ENCODE measurements around the gene AJAP1. TPM values are rescaled to one million over a fixed set of nuclear protein-coding genes. Genes with fewer than 3 reads are reported as not detected.
A peak's percentile ranks its signal among the peaks of the same experiment; 100 is the strongest.

Gene AJAP1
- total RNA-seq, 3 donors from 2014 or later = 0.16 to 0.66 (median 0.44) TPM

- no peak for DNase-seq (ENCODE audit: low spot score in 2 of 2)
- Histone ChIP-seq H3K27ac (no peak overlapping the region), H3K4me1 (no peaks in the 10 kb centered on the region), H3K4me3 (no peak overlapping the region), H3K27me3 (peaks cover 0 to 13% of the 10 kb centered on the region in 2 donors), H3K9me3 (no peaks in the 10 kb centered on the region), H3K36me3 (no peaks in the 10 kb centered on the region)
- no peak for TF ChIP-seq CTCF (IDR thresholded peaks at IDR 0.05)
- no peak for TF ChIP-seq POLR2AphosphoS5 (IDR thresholded peaks at IDR 0.05)
- no peak for TF ChIP-seq POLR2A (IDR thresholded peaks at IDR 0.05)
- intact Hi-C loops (cut with DNase I; ENCODE audit: low total_unique reads) = no loop called here
Observed at GRCh38 chr1:4647391-4647790, 7.0 kb upstream of the AJAP1 start.

GRCh38 chr1:4648657-4649056, 5.8 kb upstream of the AJAP1 start:
- peaks cover 0 to 25% of the 10 kb centered on the region in 2 donors for H3K27me3 ChIP-seq
- no peak overlapping the region for H3K4me3 ChIP-seq
- TF ChIP-seq POLR2AphosphoS5 (IDR thresholded peaks at IDR 0.05) (no peak), CTCF (IDR thresholded peaks at IDR 0.05) (no peak), POLR2A (IDR thresholded peaks at IDR 0.05) (no peak)
- no peaks in the 10 kb centered on the region for H3K36me3 ChIP-seq
- H3K9me3 ChIP-seq = no peaks in the 10 kb centered on the region
- no peaks in the 10 kb centered on the region for H3K4me1 ChIP-seq
- no peak overlapping the region for H3K27ac ChIP-seq
- no peak for DNase-seq (ENCODE audit: low spot score in 2 of 2)
- intact Hi-C loops (cut with DNase I; ENCODE audit: low total_unique reads) = no loop called here

- Histone ChIP-seq H3K4me1 (no peaks in the 10 kb centered on the region), H3K27ac (no peak overlapping the region), H3K4me3 (no peak overlapping the region), H3K36me3 (no peaks in the 10 kb centered on the region), H3K27me3 (peaks cover 0 to 40% of the 10 kb centered on the region in 2 donors), H3K9me3 (no peaks in the 10 kb centered on the region)
- intact Hi-C loops (cut with DNase I; ENCODE audit: low total_unique reads) = no loop called here
- TF ChIP-seq POLR2AphosphoS5 (IDR thresholded peaks at IDR 0.05) = no peak
- TF ChIP-seq POLR2A (IDR thresholded peaks at IDR 0.05) = no peak
- no peak for TF ChIP-seq CTCF (IDR thresholded peaks at IDR 0.05)
- peak in 1 of 2 donors; percentile 32 for DNase-seq (ENCODE audit: low spot score in 2 of 2)
Observed at GRCh38 chr1:4650481-4650880, 3.9 kb upstream of the AJAP1 start.

- H3K4me3 ChIP-seq = no peak overlapping the region
- DNase-seq (ENCODE audit: low spot score in 2 of 2) = no peak
- H3K4me1 ChIP-seq = no peaks in the 10 kb centered on the region
- H3K36me3 ChIP-seq = no peaks in the 10 kb centered on the region
- TF ChIP-seq CTCF (IDR thresholded peaks at IDR 0.05) = no peak
- no peak for TF ChIP-seq POLR2A (IDR thresholded peaks at IDR 0.05)
- no peak for TF ChIP-seq POLR2AphosphoS5 (IDR thresholded peaks at IDR 0.05)
- peaks cover 0 to 43% of the 10 kb centered on the region in 2 donors for H3K27me3 ChIP-seq
- H3K9me3 ChIP-seq = no peaks in the 10 kb centered on the region
- H3K27ac ChIP-seq = no peak overlapping the region
- intact Hi-C loops (cut with DNase I; ENCODE audit: low total_unique reads) = no loop called here
Observed at GRCh38 chr1:4650981-4651380, 3.4 kb upstream of the AJAP1 start.

GRCh38 chr1:4652631-4653327, 1.6 kb upstream of the AJAP1 start:
- DNase-seq (ENCODE audit: low spot score in 2 of 2) = no peak
- H3K27me3 ChIP-seq = peaks cover 0 to 55% of the 10 kb centered on the region in 2 donors
- no peak overlapping the region for H3K27ac ChIP-seq
- TF ChIP-seq POLR2A (IDR thresholded peaks at IDR 0.05) (no peak), CTCF (IDR thresholded peaks at IDR 0.05) (peak; percentile 65 to 78 (median 69))
- intact Hi-C loops (cut with DNase I; ENCODE audit: low total_unique reads) = no loop called here
- H3K36me3 ChIP-seq = no peaks in the 10 kb centered on the region
- no peaks in the 10 kb centered on the region for H3K9me3 ChIP-seq
- peak overlapping the region in 1 of 3 donors; percentile 29 for H3K4me3 ChIP-seq
- H3K4me1 ChIP-seq = no peaks in the 10 kb centered on the region

Data from breast epithelium (tissue), 4 donors.